Kasumi-1 (cell line): Measurements from ENCODE around the gene SLC22A4.

Experiments
- DNase-seq, 2 experiments: peaks; one replicate each; lab custom pipeline; 2025; lab: John Stamatoyannopoulos, UW

Gene SLC22A4

GRCh38 chr5:132275367-132276220 lies 18.6 kb upstream of the SLC22A4 start:
- DNase-seq, result no peak

GRCh38 chr5:132277256-132277655 lies 16.9 kb upstream of the SLC22A4 start:
- no peak for DNase-seq

GRCh38 chr5:132277971-132278853 lies 16.0 kb upstream of the SLC22A4 start:
- DNase-seq, result no peak

- DNase-seq, result no peak
These were observed 14.4 kb upstream of the SLC22A4 start for GRCh38 chr5:132279801-132280200.

- DNase-seq, result no peak
These were observed 13.6 kb upstream of the SLC22A4 start for GRCh38 chr5:132280371-132281240.

GRCh38 chr5:132281856-132282614 lies 12.2 kb upstream of the SLC22A4 start:
- no peak for DNase-seq

GRCh38 chr5:132283423-132284043 lies 10.7 kb upstream of the SLC22A4 start:
- peak in 1 of 2 experiments; percentile 34 for DNase-seq

GRCh38 chr5:132289097-132289496 lies 5.1 kb upstream of the SLC22A4 start:
- no peak for DNase-seq

GRCh38 chr5:132291026-132291425 lies 3.2 kb upstream of the SLC22A4 start:
- no peak for DNase-seq

GRCh38 chr5:132293066-132293991 lies 865 bp upstream of the SLC22A4 start:
- peak; percentile 86 to 92 for DNase-seq

- DNase-seq, result peak; percentile 96 to 97
These were observed 722 bp downstream of the SLC22A4 start for GRCh38 chr5:132294728-132295504.

- no peak for DNase-seq
These were observed 1.6 kb downstream of the SLC22A4 start for GRCh38 chr5:132295505-132296411.

GRCh38 chr5:132296412-132297016 lies 2.3 kb downstream of the SLC22A4 start:
- DNase-seq, result no peak

- DNase-seq, result no peak
These were observed 3.2 kb downstream of the SLC22A4 start for GRCh38 chr5:132297211-132297940.

- DNase-seq, result peak; percentile 48 to 58
These were observed 4.4 kb downstream of the SLC22A4 start for GRCh38 chr5:132298298-132299212.
